ENCODE data around the gene ZNF101. TPM values are rescaled to one million over a fixed set of nuclear protein-coding genes. Genes with fewer than 3 reads are reported as not detected.

Gene ZNF101
- total RNA-seq, 2 donors from 2014 or later = 53.2 to 62.9 TPM

- Histone ChIP-seq H3K4me3 (ENCODE audit: low read length) (no peak overlapping the region), H3K36me3 (ENCODE audit: control insufficient read depth, insufficient read depth, low read length) (peaks cover 36% of the 10 kb centered on the region), H3K9me3 (ENCODE audit: control insufficient read depth, low read length) (no peaks in the 10 kb centered on the region), H3K4me1 (ENCODE audit: control insufficient read depth, insufficient read depth, low read length) (no peaks in the 10 kb centered on the region), H3K27ac (ENCODE audit: low read depth, low read length) (no peak overlapping the region), H3K9ac (ENCODE audit: extremely low read depth, low read length, poor library complexity, severe bottlenecking) (no peak overlapping the region), H3K27me3 (ENCODE audit: control insufficient read depth, insufficient read depth, low read length, poor library complexity, severe bottlenecking) (no peaks in the 10 kb centered on the region)
- H3K4me3 Mint-ChIP-seq = no peak overlapping the region
- 92 to 94% methylated on average over 13 to 22 of the region's 22 CpGs for WGBS, 2 experiments (ENCODE audit: insufficient coverage in 1 of 2, insufficient read length in 1 of 2)
- H3K27me3 Mint-ChIP-seq (ENCODE audit: insufficient read depth) = no peaks in the 10 kb centered on the region
- DNase-seq = no peak
- H3K27ac Mint-ChIP-seq = no peak overlapping the region
- no peak for TF ChIP-seq CTCF (conservative IDR thresholded peaks at IDR 0.05)
- H3K9me3 Mint-ChIP-seq = no peaks in the 10 kb centered on the region
- peaks cover under 1% of the 10 kb centered on the region for H3K4me1 Mint-ChIP-seq
- peaks cover 42% of the 10 kb centered on the region for H3K36me3 Mint-ChIP-seq (ENCODE audit: low read depth)
These were observed 34.7 kb upstream of the ZNF101 start for GRCh38 chr19:19633711-19634515.

- no peaks in the 10 kb centered on the region for H3K27me3 ChIP-seq (ENCODE audit: control insufficient read depth, insufficient read depth, low read length, poor library complexity, severe bottlenecking)
- no peak for DNase-seq
- no peaks in the 10 kb centered on the region for H3K27me3 Mint-ChIP-seq (ENCODE audit: insufficient read depth)
- H3K4me3 ChIP-seq (ENCODE audit: low read length) = no peak overlapping the region
- no peak for TF ChIP-seq CTCF (conservative IDR thresholded peaks at IDR 0.05)
- 92 to 97% methylated on average over 30 to 36 of the region's 36 CpGs for WGBS, 2 experiments (ENCODE audit: insufficient coverage in 1 of 2, insufficient read length in 1 of 2)
- H3K4me1 Mint-ChIP-seq = no peaks in the 10 kb centered on the region
- H3K4me1 ChIP-seq (ENCODE audit: control insufficient read depth, insufficient read depth, low read length) = no peaks in the 10 kb centered on the region
- no peak overlapping the region for H3K4me3 Mint-ChIP-seq
- peaks cover 42% of the 10 kb centered on the region for H3K36me3 Mint-ChIP-seq (ENCODE audit: low read depth)
- peaks cover 36% of the 10 kb centered on the region for H3K36me3 ChIP-seq (ENCODE audit: control insufficient read depth, insufficient read depth, low read length)
- H3K27ac Mint-ChIP-seq = no peak overlapping the region
- no peaks in the 10 kb centered on the region for H3K9me3 Mint-ChIP-seq
- H3K9me3 ChIP-seq (ENCODE audit: control insufficient read depth, low read length) = no peaks in the 10 kb centered on the region
- no peak overlapping the region for H3K27ac ChIP-seq (ENCODE audit: low read depth, low read length)
- H3K9ac ChIP-seq (ENCODE audit: extremely low read depth, low read length, poor library complexity, severe bottlenecking) = no peak overlapping the region
These were observed 33.9 kb upstream of the ZNF101 start for GRCh38 chr19:19634516-19635312.

GRCh38 chr19:19635313-19635702 is 33.3 kb upstream of the ZNF101 start:
- Mint-ChIP-seq H3K27ac (no peak overlapping the region), H3K36me3 (ENCODE audit: low read depth) (peaks cover 41% of the 10 kb centered on the region), H3K4me1 (no peaks in the 10 kb centered on the region), H3K27me3 (ENCODE audit: insufficient read depth) (no peaks in the 10 kb centered on the region), H3K4me3 (no peak overlapping the region), H3K9me3 (no peaks in the 10 kb centered on the region)
- TF ChIP-seq CTCF (conservative IDR thresholded peaks at IDR 0.05) = no peak
- no peaks in the 10 kb centered on the region for H3K9me3 ChIP-seq (ENCODE audit: control insufficient read depth, low read length)
- H3K4me3 ChIP-seq (ENCODE audit: low read length) = no peak overlapping the region
- no peaks in the 10 kb centered on the region for H3K4me1 ChIP-seq (ENCODE audit: control insufficient read depth, insufficient read depth, low read length)
- no peak overlapping the region for H3K9ac ChIP-seq (ENCODE audit: extremely low read depth, low read length, poor library complexity, severe bottlenecking)
- 96 to 97% methylated on average over 6 to 14 of the region's 14 CpGs for whole genome bisulfite sequencing, 2 experiments (ENCODE audit: insufficient coverage in 1 of 2, insufficient read length in 1 of 2)
- no peaks in the 10 kb centered on the region for H3K27me3 ChIP-seq (ENCODE audit: control insufficient read depth, insufficient read depth, low read length, poor library complexity, severe bottlenecking)
- peaks cover 33% of the 10 kb centered on the region for H3K36me3 ChIP-seq (ENCODE audit: control insufficient read depth, insufficient read depth, low read length)
- H3K27ac ChIP-seq (ENCODE audit: low read depth, low read length) = no peak overlapping the region
- DNase-seq = no peak

Measured in endodermal cell (in vitro differentiated cells).